AG04450 (cell line): Measurements from ENCODE around the gene ST6GAL1. TPM values are rescaled to one million over a fixed set of nuclear protein-coding genes. Genes with fewer than 3 reads are reported as not detected.
"Not testable (repeated sequence)": the region's sequence is repeated elsewhere in the genome, so short reads cannot be mapped to it uniquely, and the experiment has no call there.

Experiments used
- CTCF ChIA-PET: fragments of 300-600, 350-600 bp; formaldehyde crosslinking; extraction: SDS; loops from one replicate; lab custom pipeline; 2022; ENCODE audit warnings: antibody characterized with exemption, inconsistent platforms; lab: Charles Lee
- POLR2A ChIA-PET: fragments of 350-600 bp; formaldehyde crosslinking; extraction: SDS; loops from one replicate; lab custom pipeline; 2021; ENCODE audit warnings: antibody characterized with exemption, inconsistent platforms; lab: Yijun Ruan, JAX
- DNase-seq: peaks from one replicate; pipeline ENCODE4 v3.0.0-alpha.2; 2011; ENCODE audit warnings: low read depth, low spot score
- H3K27ac ChIP-seq: one replicate; pipeline ENCODE4 v1.5.1; 2012; ENCODE audit warnings: low read depth, low read length, control low read depth
- H3K27me3 ChIP-seq: one replicate; pipeline ENCODE4 v1.6.0; 2012; ENCODE audit warnings: low read length; ENCODE audit not compliant: control insufficient read depth, insufficient read depth
- H3K4me3 ChIP-seq: 2 replicates; pipeline ENCODE4 v1.5.1; 2011; ENCODE audit warnings: mild to moderate bottlenecking, low read depth, low read length, control low read depth
- H3K9me3 ChIP-seq: 2 replicates; pipeline ENCODE4 v1.5.1; 2012; ENCODE audit warnings: low read length; ENCODE audit not compliant: control insufficient read depth, insufficient read depth
- polyA plus RNA-seq: library from polyadenylated mRNA; depleted of rRNA; stranded (reverse); fragments of >200 nt; gene quantifications from 2 replicates; pipeline ENCODE4 v1.2.3, GENCODE V29; 2011
- TF ChIP-seq, protein P1 (sequence below): IDR thresholded peaks from 2 replicates; pipeline ENCODE4 v1.5.1; 2011; ENCODE audit warnings: low read depth, low read length, control low read depth, inconsistent platforms

Gene ST6GAL1
- polyA plus RNA-seq, 1 experiment: 11.8 TPM

DNA sequence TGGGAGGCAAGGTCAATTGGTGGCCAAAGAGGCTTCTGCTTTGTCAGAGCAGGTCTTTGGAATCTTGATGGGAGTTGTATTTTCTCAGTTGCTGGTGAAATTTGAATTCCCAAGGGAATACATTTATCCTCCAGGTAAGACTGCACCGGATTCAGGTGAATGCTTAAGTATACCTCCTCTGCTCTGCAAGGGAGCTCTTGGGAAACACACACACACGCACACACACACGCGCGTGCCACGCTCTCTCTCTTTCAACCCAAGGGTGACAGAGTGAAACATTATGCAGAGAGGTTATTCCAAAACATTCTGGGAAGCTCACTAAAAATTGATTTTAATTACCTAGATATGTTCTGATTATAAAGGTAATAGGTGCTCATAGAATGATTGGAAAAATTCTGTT lies 33.7 kb downstream of the ST6GAL1 start:
- POLR2A ChIA-PET: no interaction called here
- TF ChIP-seq, protein P1, sequence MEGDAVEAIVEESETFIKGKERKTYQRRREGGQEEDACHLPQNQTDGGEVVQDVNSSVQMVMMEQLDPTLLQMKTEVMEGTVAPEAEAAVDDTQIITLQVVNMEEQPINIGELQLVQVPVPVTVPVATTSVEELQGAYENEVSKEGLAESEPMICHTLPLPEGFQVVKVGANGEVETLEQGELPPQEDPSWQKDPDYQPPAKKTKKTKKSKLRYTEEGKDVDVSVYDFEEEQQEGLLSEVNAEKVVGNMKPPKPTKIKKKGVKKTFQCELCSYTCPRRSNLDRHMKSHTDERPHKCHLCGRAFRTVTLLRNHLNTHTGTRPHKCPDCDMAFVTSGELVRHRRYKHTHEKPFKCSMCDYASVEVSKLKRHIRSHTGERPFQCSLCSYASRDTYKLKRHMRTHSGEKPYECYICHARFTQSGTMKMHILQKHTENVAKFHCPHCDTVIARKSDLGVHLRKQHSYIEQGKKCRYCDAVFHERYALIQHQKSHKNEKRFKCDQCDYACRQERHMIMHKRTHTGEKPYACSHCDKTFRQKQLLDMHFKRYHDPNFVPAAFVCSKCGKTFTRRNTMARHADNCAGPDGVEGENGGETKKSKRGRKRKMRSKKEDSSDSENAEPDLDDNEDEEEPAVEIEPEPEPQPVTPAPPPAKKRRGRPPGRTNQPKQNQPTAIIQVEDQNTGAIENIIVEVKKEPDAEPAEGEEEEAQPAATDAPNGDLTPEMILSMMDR: no peak
- DNase-seq: no peak
- peaks cover 4% of the 10 kb centered on the region for H3K9me3 ChIP-seq
- CTCF ChIA-PET: no interaction called here
- no peaks in the 10 kb centered on the region for H3K27me3 ChIP-seq
- no peak overlapping the region for H3K27ac ChIP-seq
- no peak overlapping the region for H3K4me3 ChIP-seq

DNA sequence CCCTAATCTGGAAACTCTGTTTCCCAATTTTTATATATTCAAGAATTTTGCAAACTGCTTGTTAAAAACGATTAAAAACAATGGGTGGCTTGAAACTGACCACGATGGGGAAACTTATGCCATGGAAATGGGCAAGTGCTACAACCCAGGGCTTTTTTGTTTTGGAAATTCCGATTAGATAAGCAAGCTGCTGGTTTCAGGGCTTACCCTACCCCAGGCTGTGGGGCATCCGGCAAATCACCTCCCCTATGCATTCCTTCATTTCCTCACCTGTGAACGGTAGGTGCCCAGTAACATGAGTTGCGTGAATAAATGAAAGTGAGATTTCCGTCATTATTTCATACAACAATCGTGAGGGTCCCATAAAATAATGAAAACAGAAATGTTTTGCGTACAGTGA lies 34.3 kb downstream of the ST6GAL1 start:
- Histone ChIP-seq H3K27me3 (no peaks in the 10 kb centered on the region), H3K9me3 (peaks cover 5% of the 10 kb centered on the region), H3K4me3 (no peak overlapping the region), H3K27ac (no peak overlapping the region)
- CTCF ChIA-PET: no interaction called here
- TF ChIP-seq, protein P1: no peak
- POLR2A ChIA-PET: no interaction called here
- no peak for DNase-seq

DNA sequence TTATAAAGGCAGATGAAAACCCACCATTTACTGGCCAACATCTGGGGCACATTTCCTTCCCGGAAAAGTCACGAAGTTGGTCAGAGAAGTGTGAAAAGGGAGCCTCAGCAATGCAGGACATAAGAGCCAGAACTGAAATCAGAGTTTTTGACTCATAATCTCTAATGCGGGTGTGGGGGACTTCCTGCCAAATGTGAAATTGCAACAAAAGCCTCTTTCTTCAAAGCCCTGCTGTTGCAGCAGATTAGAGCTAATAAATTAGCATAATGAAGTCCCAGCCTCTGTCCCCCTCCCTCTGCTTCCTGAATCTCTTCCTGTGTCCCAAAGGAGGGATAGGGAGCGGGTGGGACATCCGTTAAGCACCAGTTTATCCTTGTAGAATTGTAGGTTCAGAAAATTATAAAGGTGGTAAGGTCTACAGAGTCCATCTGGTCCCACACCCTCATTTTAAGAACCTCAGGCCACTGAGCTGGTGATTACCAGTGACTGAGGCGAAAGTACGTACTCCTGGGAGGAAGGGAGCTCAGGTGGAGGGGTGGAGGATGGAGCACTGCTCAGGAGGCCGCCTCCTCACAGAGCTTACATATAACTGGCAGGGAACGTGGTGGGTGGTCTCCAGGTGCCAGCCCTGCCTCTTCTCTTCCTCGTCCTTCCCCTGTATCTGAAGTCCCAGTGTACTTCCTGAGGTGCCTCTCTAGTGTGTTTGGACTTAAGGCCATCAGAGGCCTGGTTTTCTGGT lies 35.0 kb downstream of the ST6GAL1 start:
- DNase-seq: no peak
- Histone ChIP-seq H3K9me3 (peaks cover 5% of the 10 kb centered on the region), H3K27ac (no peak overlapping the region), H3K4me3 (no peak overlapping the region), H3K27me3 (no peaks in the 10 kb centered on the region)
- TF ChIP-seq, protein P1: no peak
- ChIA-PET POLR2A (no interaction called here), CTCF (interaction anchor here (1.1 kb wide), 1 partner anchor 148 kb away, joined by 6 read pairs; no protein-coding TSS in a partner anchor)

DNA sequence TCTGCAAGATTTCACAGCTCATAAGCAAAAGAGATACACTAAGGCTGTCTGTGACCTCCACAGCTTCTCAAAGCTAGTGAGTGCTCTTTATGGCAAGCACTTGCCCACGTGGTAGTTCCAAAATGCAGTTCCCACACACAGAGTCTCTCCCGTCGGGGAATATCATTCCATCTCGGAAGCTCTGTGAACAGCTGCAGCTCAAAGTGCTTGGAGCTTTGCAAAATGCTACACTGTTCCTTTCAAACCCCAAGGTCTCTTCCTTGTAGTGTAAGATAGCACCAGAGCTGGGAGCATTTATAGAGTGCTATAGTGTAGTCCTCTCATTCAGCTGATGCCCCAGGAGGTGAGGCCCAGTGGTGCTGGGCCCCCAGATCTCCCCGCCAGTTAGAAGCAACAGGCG lies 36.1 kb downstream of the ST6GAL1 start:
- TF ChIP-seq, protein P1: no peak
- no peak overlapping the region for H3K27ac ChIP-seq
- H3K27me3 ChIP-seq: no peaks in the 10 kb centered on the region
- DNase-seq: no peak
- H3K4me3 ChIP-seq: no peak overlapping the region
- POLR2A ChIA-PET: no interaction called here
- CTCF ChIA-PET: interaction anchor here (0.5 to 1.1 kb wide), 2 partner anchors 147 to 648 kb away, joined by 3 to 6 read pairs; no protein-coding TSS in a partner anchor
- H3K9me3 ChIP-seq: peaks cover 5% of the 10 kb centered on the region

DNA sequence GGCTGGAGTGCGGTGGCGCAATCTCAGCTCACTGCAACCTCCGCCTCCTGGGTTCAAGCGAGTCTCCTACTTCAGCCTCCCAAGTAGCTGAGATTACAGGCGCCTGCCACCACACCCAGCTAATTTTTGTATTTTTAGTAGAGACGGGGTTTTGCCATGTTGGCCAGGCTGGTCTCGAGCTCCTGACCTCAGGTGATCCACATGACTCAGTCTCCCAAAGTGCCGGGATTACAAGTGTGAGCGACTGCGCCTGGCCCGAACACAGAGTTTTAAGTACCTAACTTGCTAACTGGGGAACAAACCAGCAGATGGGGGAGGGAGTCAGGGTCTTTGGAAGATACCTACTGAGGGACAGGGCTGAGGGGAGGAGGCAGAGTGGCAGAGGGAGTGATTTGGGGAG lies 36.9 kb downstream of the ST6GAL1 start:
- H3K27me3 ChIP-seq, H3K4me3 ChIP-seq, POLR2A ChIA-PET, DNase-seq, H3K9me3 ChIP-seq, H3K27ac ChIP-seq: not testable (repeated sequence)
- CTCF ChIA-PET: interaction anchor here (0.6 kb wide), 1 partner anchor 117 kb away, joined by 15 read pairs; no protein-coding TSS in a partner anchor
